Stomach (tissue), 9 donors: ENCODE results near the gene CEACAM16. TPM values are rescaled to one million over a fixed set of nuclear protein-coding genes. Genes with fewer than 3 reads are reported as not detected.
"Not testable (repeated sequence)": the region's sequence is repeated elsewhere in the genome, so short reads cannot be mapped to it uniquely, and the experiment has no call there.

ENCODE experiments used
- DNase-seq, 2 donors: peaks; one replicate each; pipeline versions ENCODE4 v3.0.0 to v3.0.0-alpha.2; 2013 to 2019
- H3K27ac ChIP-seq, 5 donors: fragments of 200-600 bp in 4 of 5; sonication (generic) in 4 of 5; one replicate each; pipeline ENCODE4 v1.5.1; 2013 to 2019; ENCODE audit warnings: mild to moderate bottlenecking in 1 of 5, moderate library complexity in 1 of 5
- H3K27me3 ChIP-seq, 3 donors: fragments of 200-600 bp; sonication (generic); one replicate each; pipeline ENCODE4 v1.5.1; 2017 to 2019; ENCODE audit warnings: mixed run types in 1 of 3
- H3K36me3 ChIP-seq, 4 donors: fragments of 200-600 bp; sonication (generic); 1 replicate in 3 of 4; 2 replicates in 1 of 4; pipeline ENCODE4 v1.5.1; 2016 to 2019
- H3K4me1 ChIP-seq, 4 donors: fragments of 200-600 bp; sonication (generic); one replicate each; pipeline ENCODE4 v1.5.1; 2016 to 2019
- H3K4me3 ChIP-seq, 4 donors: fragments of 200-600 bp; sonication (generic) in 3 of 4; one replicate each; pipeline ENCODE4 v1.5.1; 2016 to 2019; ENCODE audit warnings: mild to moderate bottlenecking in 1 of 4
- H3K9me3 ChIP-seq, 4 donors: fragments of 200-600 bp; sonication (generic); one replicate each; pipeline ENCODE4 v1.5.1; 2016 to 2019
- CTCF ChIP-seq, 7 experiments: fragments of 450-650 bp in 4 of 7; fragments of 200-600 bp in 3 of 7; sonication (generic) in 3 of 7; IDR thresholded peaks; one replicate each; pipeline ENCODE4 v1.5.1; 2016 to 2019; ENCODE audit warnings: antibody characterized with exemption in 7 of 7, control low read depth in 2 of 7, mild to moderate bottlenecking in 1 of 7
- EP300 ChIP-seq: sonication (generic); formaldehyde crosslinking; IDR thresholded peaks from one replicate; pipeline ENCODE4 v1.6.1; 2017; ENCODE audit warnings: antibody characterized with exemption
- POLR2A ChIP-seq, 4 donors: fragments of 450-650 bp; IDR thresholded peaks; one replicate each; pipeline ENCODE4 v1.6.1; 2016; ENCODE audit warnings: antibody characterized with exemption in 4 of 4, control low read depth in 2 of 4, mild to moderate bottlenecking in 1 of 4, moderate library complexity in 1 of 4
- POLR2AphosphoS5 ChIP-seq, 3 donors: sonication (generic); formaldehyde crosslinking; IDR thresholded peaks; one replicate each; pipeline ENCODE4 v1.6.1; 2016; ENCODE audit warnings: antibody characterized with exemption in 3 of 3
- WGBS, 5 donors: extraction: QIAGEN DNeasy Blood & Tissue Kit in 3 of 5; methylation state at CpG; one replicate each; pipeline versions ENCODE4 v1.1.5 to v1.1.7; 2013 to 2018; 5-methylcytosine and 5-hydroxymethylcytosine counted together
- intact Hi-C: fragments of 100-400 bp; cut with DNase I; formaldehyde crosslinking; loops from one replicate; pipeline ENCODE4 v1.15.1; 2023; ENCODE audit warnings: low total_unique reads
- polyA plus RNA-seq, 3 donors: library from polyadenylated mRNA; stranded (reverse); fragments of 200-250 nt; gene quantifications; one replicate each; pipeline ENCODE4 v1.2.3, GENCODE V29; 2013
- total RNA-seq, 5 donors: library from RNA; depleted of rRNA; stranded (reverse); fragments of >200 nt; gene quantifications; one replicate each; pipeline versions ENCODE4 v1.1.0 to v1.2.3, GENCODE V29; 2014 to 2016
- donor health status: healthy with polysubstance abuse.
- donor health status: Bipolar disorder and iron deficiency.
- donor health status: healthy.

The CEACAM16 gene
- total and polyA plus RNA-seq, 8 donors, result not detected

- no peak for TF ChIP-seq CTCF (IDR thresholded peaks at IDR 0.05)
- TF ChIP-seq POLR2AphosphoS5 (IDR thresholded peaks at IDR 0.05), result no peak
- TF ChIP-seq POLR2A (IDR thresholded peaks at IDR 0.05), result no peak
- no peak for TF ChIP-seq EP300
- H3K27me3 ChIP-seq, result no peaks in the 10 kb centered on the region
- peaks cover 6 to 23% (median 20%) of the 10 kb centered on the region in 4 donors for H3K36me3 ChIP-seq
- WGBS, 5 donors, result 74 to 82% (median 77%) methylated on average over 5 to 7 of the region's 7 CpGs
- no peak overlapping the region for H3K4me3 ChIP-seq
- intact Hi-C loops, result no loop called here
- H3K9me3 ChIP-seq, result no peaks in the 10 kb centered on the region
- DNase-seq, result no peak
- peaks cover 0 to 7% (median 0%) of the 10 kb centered on the region in 4 donors for H3K4me1 ChIP-seq
- no peak overlapping the region for H3K27ac ChIP-seq
Observed at GRCh38 chr19:44666852-44667556, 31.9 kb upstream of the CEACAM16 start.

- H3K4me1 ChIP-seq, result no peaks in the 10 kb centered on the region
- H3K4me3 ChIP-seq, result no peak overlapping the region
- no peaks in the 10 kb centered on the region for H3K27me3 ChIP-seq
- TF ChIP-seq EP300 (no peak), POLR2AphosphoS5 (IDR thresholded peaks at IDR 0.05) (no peak), CTCF (IDR thresholded peaks at IDR 0.05) (no peak), POLR2A (IDR thresholded peaks at IDR 0.05) (no peak)
- H3K27ac ChIP-seq, result no peak overlapping the region
- no peaks in the 10 kb centered on the region for H3K9me3 ChIP-seq
- H3K36me3 ChIP-seq, result peaks cover 0 to 4% (median 2%) of the 10 kb centered on the region in 4 donors
- intact Hi-C loops, result no loop called here
- 68 to 88% (median 84%) methylated on average over 2 of the region's 2 CpGs for WGBS, 5 donors
- DNase-seq, result no peak
Observed at GRCh38 chr19:44668985-44669764, 29.8 kb upstream of the CEACAM16 start.

- DNase-seq, H3K4me3 ChIP-seq, H3K27me3 ChIP-seq, H3K9me3 ChIP-seq, H3K36me3 ChIP-seq, H3K27ac ChIP-seq, H3K4me1 ChIP-seq, intact Hi-C loops: not testable (repeated sequence)
- 75 to 100% (median 98%) methylated on average over 2 of the region's 2 CpGs for WGBS, 5 donors
Observed at GRCh38 chr19:44670027-44670426, 28.9 kb upstream of the CEACAM16 start.

- DNase-seq, result no peak
- Histone ChIP-seq H3K27me3 (no peaks in the 10 kb centered on the region), H3K4me3 (no peak within 1 kb of the TSS), H3K27ac (no peak within 1 kb of the TSS), H3K4me1 (no peaks in the 10 kb centered on the region), H3K36me3 (peaks cover 0 to 4% (median 0%) of the 10 kb centered on the region in 4 donors), H3K9me3 (no peaks in the 10 kb centered on the region)
- WGBS, 5 donors, result 63 to 87% (median 72%) methylated on average over 2 of the region's 2 CpGs
- intact Hi-C loops, result no loop called here
- TF ChIP-seq EP300 (no peak), CTCF (IDR thresholded peaks at IDR 0.05) (no peak), POLR2AphosphoS5 (IDR thresholded peaks at IDR 0.05) (no peak), POLR2A (IDR thresholded peaks at IDR 0.05) (no peak)
Observed at GRCh38 chr19:44671400-44671799, 27.6 kb upstream of the CEACAM16 start, which contains the start of gene CEACAM19. Gene CEACAM19 (plus strand): TSS chr19:44671482. CDS start chr19:44671932, 450 bp downstream.
